OCI-LY7 (cell line): Measurements from ENCODE around the gene NUDT14. TPM values are rescaled to one million over a fixed set of nuclear protein-coding genes. Genes with fewer than 3 reads are reported as not detected.

Experiments
- BruUV-seq: library from RNA; stranded (reverse); fragments of 400-500 nt; replicated peaks from 2 replicates; lab custom pipeline; 2021; lab: Mats Ljungman, UMichigan
- CTCF ChIA-PET: fragments of 300-600 bp; sonication (Branson Sonifier 250); formaldehyde crosslinking; loops from one replicate; lab custom pipeline; 2022; ENCODE audit warnings: antibody characterized with exemption; ENCODE audit not compliant: unreplicated experiment; lab: Charles Lee
- POLR2A ChIA-PET: fragments of 300-600 bp; sonication (Branson Sonifier 250); formaldehyde crosslinking; loops from one replicate; lab custom pipeline; 2022; ENCODE audit warnings: antibody characterized with exemption; lab: Charles Lee
- DNase-seq: peaks from one replicate; pipeline ENCODE4 v3.0.0-alpha.2; 2015; ENCODE audit warnings: low spot score
- H2AFZ ChIP-seq: fragments of 200-600 bp; sonication (generic), shearing (Covaris generic); 2 replicates; pipeline ENCODE4 v1.6.1; 2014; ENCODE audit warnings: mild to moderate bottlenecking, antibody characterized with exemption, low read length, moderate library complexity
- H3K27ac ChIP-seq: fragments of 200-600 bp; sonication (generic); 2 replicates; pipeline ENCODE4 v1.5.1; 2014; ENCODE audit warnings: mixed run types, low read depth, mild to moderate bottlenecking, moderate library complexity, low read length, inconsistent platforms; ENCODE audit not compliant: poor library complexity, severe bottlenecking
- H3K36me3 ChIP-seq: fragments of 200-600 bp; sonication (generic); 2 replicates; pipeline ENCODE4 v1.6.1; 2014; ENCODE audit warnings: mild to moderate bottlenecking, antibody characterized with exemption, low read length, moderate library complexity, mixed read lengths; ENCODE audit not compliant: insufficient read depth
- H3K4me1 ChIP-seq: fragments of 200-600 bp; sonication (generic); 2 replicates; pipeline ENCODE4 v1.5.1; 2014; ENCODE audit warnings: mild to moderate bottlenecking, low read length; ENCODE audit not compliant: insufficient read depth, poor library complexity, severe bottlenecking
- H3K4me2 ChIP-seq: fragments of 200-600 bp; sonication (generic); 2 replicates; pipeline ENCODE4 v1.6.1; 2014; ENCODE audit warnings: mild to moderate bottlenecking, low read length
- H3K4me3 ChIP-seq: fragments of 200-600 bp; sonication (generic); 2 replicates; pipeline ENCODE4 v1.5.1; 2014; ENCODE audit warnings: mild to moderate bottlenecking, low read depth, low read length; ENCODE audit not compliant: poor library complexity, severe bottlenecking
- H3K79me2 ChIP-seq: fragments of 200-600 bp; sonication (generic); 2 replicates; pipeline ENCODE4 v1.6.1; 2016; ENCODE audit warnings: low read depth, mild to moderate bottlenecking, low read length, moderate library complexity, mixed read lengths; ENCODE audit not compliant: insufficient read depth
- H3K9me2 ChIP-seq: fragments of 200-600 bp; sonication (generic); 2 replicates; pipeline ENCODE4 v1.6.1; 2016; ENCODE audit warnings: mild to moderate bottlenecking, low read length, mixed read lengths; ENCODE audit not compliant: insufficient read depth
- H3K9me3 ChIP-seq: fragments of 200-600 bp; sonication (generic); 2 replicates; pipeline ENCODE4 v1.6.1; 2014; ENCODE audit warnings: mild to moderate bottlenecking, mixed run types, low read length, mixed read lengths
- H4K20me1 ChIP-seq: fragments of 200-600 bp; sonication (generic); 2 replicates; pipeline ENCODE4 v1.6.1; 2014; ENCODE audit warnings: mild to moderate bottlenecking, antibody characterized with exemption, low read length, moderate library complexity, mixed read lengths; ENCODE audit not compliant: insufficient read depth
- CTCF ChIP-seq: fragments of 200-600 bp; sonication (generic); conservative IDR thresholded peaks from 2 replicates; pipeline ENCODE4 v1.5.1; 2014; ENCODE audit warnings: mild to moderate bottlenecking, antibody characterized with exemption, low read length, moderate library complexity, mixed read lengths
- EZH2phosphoT487 ChIP-seq: fragments of 200-600 bp; sonication (generic); IDR thresholded peaks from 2 replicates; pipeline ENCODE4 v1.6.1; 2018; ENCODE audit warnings: low read depth, borderline replicate concordance, mild to moderate bottlenecking, mixed run types, antibody characterized with exemption, low read length, moderate library complexity, mixed read lengths
- intact Hi-C: fragments of 100-400 bp; cut with micrococcal nuclease; formaldehyde crosslinking; loops from one replicate; pipeline ENCODE4 v1.10.0; 2022; ENCODE audit not compliant: unreplicated experiment
- total RNA-seq, 2 experiments: library from RNA; depleted of rRNA in 1 of 2; stranded (reverse); fragments of >200 nt in 1 of 2; shearing (Covaris generic) in 1 of 2; gene quantifications; 2 replicates each; pipeline ENCODE4 v1.2.3, GENCODE V29; 2014 to 2022

NUDT14 gene
- total RNA-seq, 2 experiments from 2014 or later: 32.1 to 37.5 TPM

GRCh38 chr14:105155071-105155651, 26.0 kb downstream of the NUDT14 start:
- Histone ChIP-seq H3K4me2 (no peak overlapping the region), H3K27ac (no peak overlapping the region), H3K9me2 (no peaks in the 10 kb centered on the region), H3K4me3 (no peak overlapping the region), H3K36me3 (no peaks in the 10 kb centered on the region), H3K4me1 (no peaks in the 10 kb centered on the region), H4K20me1 (no peaks in the 10 kb centered on the region), H3K9me3 (no peaks in the 10 kb centered on the region), H3K79me2 (no peaks in the 10 kb centered on the region), H2AFZ (no peak overlapping the region)
- TF ChIP-seq CTCF (no peak), EZH2phosphoT487 (no peak)
- intact Hi-C loops: no loop called here
- no peak for DNase-seq
- BruUV-seq: no TSS peak
- CTCF ChIA-PET: no interaction called here
- POLR2A ChIA-PET: no interaction called here

GRCh38 chr14:105154476-105154871, 26.6 kb downstream of the NUDT14 start:
- no TSS peak for BruUV-seq
- Histone ChIP-seq H3K36me3 (no peaks in the 10 kb centered on the region), H3K79me2 (no peaks in the 10 kb centered on the region), H3K27ac (no peak overlapping the region), H3K4me2 (no peak overlapping the region), H3K9me2 (no peaks in the 10 kb centered on the region), H3K4me3 (no peak overlapping the region), H4K20me1 (no peaks in the 10 kb centered on the region), H3K9me3 (no peaks in the 10 kb centered on the region), H2AFZ (no peak overlapping the region), H3K4me1 (no peaks in the 10 kb centered on the region)
- TF ChIP-seq EZH2phosphoT487 (no peak), CTCF (no peak)
- POLR2A ChIA-PET: no interaction called here
- no peak for DNase-seq
- CTCF ChIA-PET: no interaction called here
- intact Hi-C loops: no loop called here

GRCh38 chr14:105153739-105154475, 27.2 kb downstream of the NUDT14 start:
- DNase-seq: no peak

More at GRCh38 chr14:105153739-105154475, 27.2 kb downstream of the NUDT14 start:
- Histone ChIP-seq H3K4me1 (no peaks in the 10 kb centered on the region), H3K27ac (no peak overlapping the region), H3K4me3 (no peak overlapping the region), H2AFZ (no peak overlapping the region), H3K9me3 (no peaks in the 10 kb centered on the region), H3K9me2 (no peaks in the 10 kb centered on the region), H3K4me2 (no peak overlapping the region), H3K79me2 (no peaks in the 10 kb centered on the region), H4K20me1 (no peaks in the 10 kb centered on the region), H3K36me3 (no peaks in the 10 kb centered on the region)
- intact Hi-C loops: no loop called here
- ChIA-PET CTCF (no interaction called here), POLR2A (no interaction called here)
- no TSS peak for BruUV-seq
- TF ChIP-seq CTCF (no peak), EZH2phosphoT487 (no peak)
